HepG2 (cell line): ENCODE measurements around the gene MMS19. TPM values are rescaled to one million over a fixed set of nuclear protein-coding genes. Genes with fewer than 3 reads are reported as not detected.
A peak's percentile ranks its signal among the peaks of the same experiment; 100 is the strongest.

Source experiments
- ATAC-seq: fragments of 200-7000 bp; cut with Tn5 transposase; 3 replicates; pipeline ENCODE4 v1.9.1; 2020; ENCODE audit warnings: mild to moderate bottlenecking, moderate library complexity
- BruUV-seq: library from RNA; stranded (reverse); fragments of 400-500 nt; replicated peaks from 2 replicates; lab custom pipeline; 2021; lab: Mats Ljungman, UMichigan
- CTCF ChIA-PET: fragments of 300-600 bp; formaldehyde crosslinking; extraction: SDS; loops from one replicate; lab custom pipeline; 2021; ENCODE audit warnings: low total read pairs, inconsistent platforms, low intra/inter-chr PET ratio; lab: Yijun Ruan, JAX
- POLR2A ChIA-PET: fragments of 350-600 bp; sonication (Branson Sonifier 250); formaldehyde crosslinking; loops from one replicate; lab custom pipeline; 2020; ENCODE audit warnings: antibody characterized with exemption, inconsistent platforms; lab: Yijun Ruan, JAX
- DNase-seq: peaks from one replicate; pipeline ENCODE4 v3.0.0-alpha.2; 2015; ENCODE audit warnings: low spot score
- FAIRE-seq: peaks from 3 replicates; lab custom pipeline; 2011; peaks lifted over from hg19 to GRCh38; lab: Jason Lieb, UNC
- H2AFZ ChIP-seq: one replicate; pipeline ENCODE4 v1.6.1; 2011; ENCODE audit warnings: low read length, inconsistent platforms
- H3K27ac ChIP-seq: fragments of 300-600 bp; 3 replicates; pipeline ENCODE4 v1.8.0; 2011; ENCODE audit warnings: mixed run types, mild to moderate bottlenecking, mixed read lengths, low read length, inconsistent platforms; ENCODE audit not compliant: insufficient read depth; ENCODE audit errors: extremely low read length
- H3K27me3 ChIP-seq, 2 experiments: fragments of 200-600 bp in 1 of 2; 2 replicates in 1 of 2; 3 replicates in 1 of 2; pipeline versions ENCODE4 v1.6.0 to v1.8.0; 2011; ENCODE audit warnings: low read length in 2 of 2, mild to moderate bottlenecking in 2 of 2, moderate library complexity in 2 of 2, inconsistent platforms in 1 of 2; ENCODE audit not compliant: insufficient read depth in 2 of 2, control insufficient read depth in 1 of 2
- H3K36me3 ChIP-seq, 2 experiments: fragments of 200-600 bp in 1 of 2; replicated peaks in 1 of 2; 2 replicates in 1 of 2; 3 replicates in 1 of 2; pipeline versions ENCODE4 v1.5.1 to v1.8.0; 2011; ENCODE audit warnings: low read length in 2 of 2, inconsistent platforms in 1 of 2; ENCODE audit not compliant: insufficient read depth in 2 of 2, control insufficient read depth in 1 of 2
- H3K4me1 ChIP-seq: 2 replicates; pipeline ENCODE4 v1.5.1; 2012; ENCODE audit warnings: low read length, inconsistent platforms; ENCODE audit not compliant: insufficient read depth
- H3K4me2 ChIP-seq: 2 replicates; pipeline ENCODE4 v1.6.0; 2011; ENCODE audit warnings: low read depth, low read length, inconsistent platforms
- H3K4me3 ChIP-seq, 3 experiments: fragments of 200-600 bp in 1 of 3; sonication (generic), shearing (Covaris generic) in 1 of 3; replicated peaks in 1 of 3; 2 replicates each; pipeline ENCODE4 v1.5.1; 2011 to 2016; ENCODE audit warnings: low read length in 3 of 3, inconsistent platforms in 2 of 3, low read depth in 2 of 3, mild to moderate bottlenecking in 2 of 3, control low read depth in 1 of 3, mixed read lengths in 1 of 3; ENCODE audit not compliant: insufficient read depth in 1 of 3
- H3K79me2 ChIP-seq: one replicate; pipeline ENCODE4 v1.6.1; 2011; ENCODE audit warnings: low read length, inconsistent platforms; ENCODE audit not compliant: insufficient read depth
- H3K9ac ChIP-seq: 2 replicates; pipeline ENCODE4 v1.6.0; 2011; ENCODE audit warnings: mild to moderate bottlenecking, low read depth, low read length, inconsistent platforms; ENCODE audit not compliant: insufficient read depth
- H3K9me3 ChIP-seq: 2 replicates; pipeline ENCODE4 v1.5.1; 2012; ENCODE audit warnings: mild to moderate bottlenecking, low read length
- H4K20me1 ChIP-seq: 2 replicates; pipeline ENCODE4 v1.6.0; 2011; ENCODE audit warnings: inconsistent platforms, mild to moderate bottlenecking, low read length, moderate library complexity; ENCODE audit not compliant: insufficient read depth
- AKAP8 ChIP-seq: sonication (generic); formaldehyde crosslinking; IDR thresholded peaks from 2 replicates; pipeline ENCODE4 v1.5.1; 2020; ENCODE audit warnings: mild to moderate bottlenecking, missing genetic modification reagents
- CREB1 ChIP-seq, 2 experiments: fragments of 450-650 bp in 1 of 2; IDR thresholded peaks; 2 replicates each; pipeline ENCODE4 v1.6.1; 2016 to 2017; ENCODE audit warnings: control low read depth in 1 of 2, mild to moderate bottlenecking in 1 of 2, missing compliant biosample characterization in 1 of 2, missing genetic modification characterization in 1 of 2
- E2F2 ChIP-seq: sonication (generic); formaldehyde crosslinking; IDR thresholded peaks from 2 replicates; pipeline ENCODE4 v1.4.0; 2020; ENCODE audit warnings: missing genetic modification reagents, borderline replicate concordance
- FOXP1 ChIP-seq, 2 experiments: fragments of 450-650 bp in 1 of 2; IDR thresholded peaks; 2 replicates each; pipeline ENCODE4 v1.6.1; 2017 to 2018; ENCODE audit warnings: antibody characterized with exemption in 1 of 2
- HNRNPH1 ChIP-seq: fragments of 200-400 bp; formaldehyde crosslinking; optimal IDR thresholded peaks from 2 replicates; pipeline ENCODE3; 2017; ENCODE audit warnings: mild to moderate bottlenecking, low read depth, low read length
- MBNL3 ChIP-seq: fragments of 250-450 bp; sonication (Bioruptor Pico); conservative IDR thresholded peaks from 2 replicates; pipeline ENCODE4 v1.8.0; 2022; ENCODE audit warnings: mild to moderate bottlenecking, inconsistent platforms
- MED13 ChIP-seq: sonication (generic); formaldehyde crosslinking; IDR thresholded peaks from 2 replicates; pipeline ENCODE4 v1.5.0; 2020; ENCODE audit warnings: missing genetic modification reagents
- NFRKB ChIP-seq: fragments of 450-650 bp; IDR thresholded peaks from 2 replicates; pipeline ENCODE4 v1.6.1; 2017
- POLR2G ChIP-seq: fragments of 200-400 bp; formaldehyde crosslinking; IDR thresholded peaks from 2 replicates; pipeline ENCODE4 v1.6.1; 2018; ENCODE audit warnings: mild to moderate bottlenecking, low read depth, low read length, moderate library complexity
- RFXANK ChIP-seq: IDR thresholded peaks from 2 replicates; pipeline ENCODE4 v1.6.1; 2016
- RXRA ChIP-seq: sonication (generic); formaldehyde crosslinking; IDR thresholded peaks from 2 replicates; pipeline ENCODE4 v1.5.1; 2020; ENCODE audit warnings: missing genetic modification reagents
- SAP130 ChIP-seq: IDR thresholded peaks from 2 replicates; pipeline ENCODE4 v1.6.1; 2016; ENCODE audit warnings: low read depth
- SP2 ChIP-seq: sonication (generic); formaldehyde crosslinking; IDR thresholded peaks from 2 replicates; pipeline ENCODE4 v1.5.1; 2020; ENCODE audit warnings: mild to moderate bottlenecking, missing genetic modification reagents
- ZBTB26 ChIP-seq: IDR thresholded peaks from 2 replicates; pipeline ENCODE4 v1.6.1; 2016; ENCODE audit warnings: missing compliant biosample characterization, missing genetic modification reagents, borderline replicate concordance
- ZNF644 ChIP-seq: IDR thresholded peaks from 2 replicates; pipeline ENCODE4 v1.6.1; 2016; ENCODE audit warnings: low read depth
- ZNF816 ChIP-seq: sonication (generic); formaldehyde crosslinking; IDR thresholded peaks from 2 replicates; pipeline ENCODE4 v1.8.0; 2022; ENCODE audit warnings: missing genetic modification reagents, mild to moderate bottlenecking, borderline replicate concordance
- ZSCAN12 ChIP-seq: sonication (generic); formaldehyde crosslinking; IDR thresholded peaks from 2 replicates; pipeline ENCODE4 v1.9.0; 2021; ENCODE audit warnings: mild to moderate bottlenecking, missing genetic modification reagents
- WGBS: methylation state at CpG from one replicate; pipeline ENCODE4 v1.1.6; 2017; ENCODE audit warnings: low lambda C conversion rate; 5-methylcytosine and 5-hydroxymethylcytosine counted together
- in situ Hi-C: cut with HindIII; loops from 2 replicates; pipeline ENCODE4 v1.10.0; 2017; ENCODE audit warnings: low pct_unique_long_range_greater_than_20kb; ENCODE audit not compliant: extremely low pct_ligation_motif_present
- intact Hi-C: fragments of 100-400 bp; cut with micrococcal nuclease; formaldehyde crosslinking; loops from one replicate; pipeline ENCODE4 v1.10.0; 2022; ENCODE audit not compliant: unreplicated experiment
- polyA plus RNA-seq, 8 experiments: library from polyadenylated mRNA; depleted of rRNA in 3 of 8; stranded (reverse) in 7 of 8; unstranded in 1 of 8; fragments of >200 nt; fragmentation: Illumina TruSeq in 4 of 8; extraction: Trizol in 4 of 8; gene quantifications; 2 replicates each; pipeline versions ENCODE4 v1.2.1 to v1.2.3, GENCODE V29; 2011 to 2016; ENCODE audit warnings: low read depth in 4 of 8, missing spikeins in 1 of 8, mixed read lengths in 1 of 8; ENCODE audit not compliant: insufficient read depth in 1 of 8
- total RNA-seq, 5 experiments: library from RNA; depleted of rRNA; stranded (reverse); fragments of >200 nt; fragmentation: Illumina TruSeq; extraction: Trizol; gene quantifications; 2 replicates each; pipeline ENCODE4 v1.2.3, GENCODE V29; 2016; ENCODE audit warnings: low read depth in 1 of 5

The MMS19 gene
- total and polyA plus RNA-seq, 2 of the 13 experiments (the other 11 are each of a cell fraction or from before 2014, with no cell fraction given): 76.4 to 107 TPM

GRCh38 chr10:97462309-97462708 lies 35.9 kb downstream of the MMS19 start:
- no peak overlapping the region for H3K4me2 ChIP-seq
- H3K4me3 ChIP-seq: no peak overlapping the region
- no peak for DNase-seq
- in situ Hi-C loops (loop anchor here (5.0 kb wide), 1 partner anchor 90 kb away; no protein-coding TSS in a partner anchor), intact Hi-C loops (loop anchor here (2.0 to 5.0 kb wide), 2 partner anchors 66 to 150 kb away; no protein-coding TSS in a partner anchor)
- no peak overlapping the region for H2AFZ ChIP-seq
- H3K9me3 ChIP-seq: no peaks in the 10 kb centered on the region
- H4K20me1 ChIP-seq: no peaks in the 10 kb centered on the region
- 96% methylated on average over 2 of the region's 2 CpGs for WGBS
- no peak overlapping the region for H3K27ac ChIP-seq
- FAIRE-seq: no peak
- no peaks in the 10 kb centered on the region for H3K79me2 ChIP-seq
- no TSS peak for BruUV-seq
- TF ChIP-seq MBNL3 (CRISPR knock-in tag) (no peak), RXRA (no peak), POLR2G (0 out of 2 replicates have a peak, but pooled peaks have one; percentile 26)
- CTCF ChIA-PET: no interaction called here
- POLR2A ChIA-PET: no interaction called here
- peaks cover 25% of the 10 kb centered on the region for H3K4me1 ChIP-seq
- peaks cover 48 to 81% of the 10 kb centered on the region in 2 experiments for H3K36me3 ChIP-seq
- ATAC-seq: no peak
- no peak overlapping the region for H3K9ac ChIP-seq
- H3K27me3 ChIP-seq: no peaks in the 10 kb centered on the region

GRCh38 chr10:97459933-97460332 lies 38.3 kb downstream of the MMS19 start:
- Histone ChIP-seq H3K27me3 (no peaks in the 10 kb centered on the region), H3K4me2 (no peak overlapping the region), H2AFZ (no peak overlapping the region), H3K4me1 (peaks cover 17% of the 10 kb centered on the region), H3K9me3 (no peaks in the 10 kb centered on the region), H4K20me1 (no peaks in the 10 kb centered on the region), H3K9ac (no peak overlapping the region), H3K36me3 (peaks cover 37 to 85% of the 10 kb centered on the region in 2 experiments), H3K4me3 (no peak overlapping the region), H3K27ac (no peak overlapping the region), H3K79me2 (no peaks in the 10 kb centered on the region)
- POLR2A ChIA-PET: no interaction called here
- no peak for ATAC-seq
- 81% methylated on average over 7 of the region's 7 CpGs for WGBS
- CTCF ChIA-PET: no interaction called here
- in situ Hi-C loops (loop anchor here (5.0 kb wide), 1 partner anchor 92 kb away; no protein-coding TSS in a partner anchor), intact Hi-C loops (loop anchor here (5.0 kb wide), 1 partner anchor 152 kb away; no protein-coding TSS in a partner anchor)
- DNase-seq: no peak
- BruUV-seq: no TSS peak
- no peak for FAIRE-seq
- TF ChIP-seq RFXANK (CRISPR knock-in tag) (no peak), ZNF644 (CRISPR knock-in tag) (no peak), CREB1 (IDR thresholded peaks at IDR 0.05) (no peak), CREB1 (CRISPR knock-in tag; IDR thresholded peaks at IDR 0.05) (no peak), FOXP1 (IDR thresholded peaks at IDR 0.05) (no peak), FOXP1 (CRISPR knock-in tag; IDR thresholded peaks at IDR 0.05) (no peak), SAP130 (CRISPR knock-in tag) (no peak), E2F2 (CRISPR knock-in tag) (no peak), SP2 (CRISPR knock-in tag) (no peak), ZSCAN12 (no peak), ZNF816 (CRISPR knock-in tag) (no peak), MED13 (no peak), ZBTB26 (CRISPR knock-in tag) (no peak), NFRKB (no peak), HNRNPH1 (no peak), AKAP8 (CRISPR knock-in tag) (no peak)
